Liver (tissue), 9 donors: ENCODE results near the gene DEGS2. TPM values are rescaled to one million over a fixed set of nuclear protein-coding genes. Genes with fewer than 3 reads are reported as not detected.
A peak's percentile ranks its signal among the peaks of the same experiment; 100 is the strongest.

ENCODE experiments used
- DNase-seq: peaks from one replicate; pipeline ENCODE4 v3.0.0-alpha.2; 2017; ENCODE audit warnings: low spot score
- H3K27ac ChIP-seq, 2 donors: one replicate each; pipeline ENCODE4 v1.7.0; 2013; ENCODE audit warnings: inconsistent platforms in 2 of 2, low read length in 2 of 2, control low read depth in 1 of 2, low read depth in 1 of 2, mild to moderate bottlenecking in 1 of 2
- H3K27me3 ChIP-seq, 4 donors: one replicate each; pipeline versions ENCODE4 v1.6.1 to v1.7.0; 2013; ENCODE audit warnings: low read length in 3 of 4, inconsistent platforms in 1 of 4, mild to moderate bottlenecking in 1 of 4, moderate library complexity in 1 of 4; ENCODE audit not compliant: control insufficient read depth in 4 of 4, insufficient read depth in 4 of 4
- H3K36me3 ChIP-seq, 4 donors: one replicate each; pipeline versions ENCODE4 v1.6.1 to v1.7.0; 2013; ENCODE audit warnings: low read length in 3 of 4, mild to moderate bottlenecking in 3 of 4, low read depth in 1 of 4, moderate library complexity in 1 of 4; ENCODE audit not compliant: control insufficient read depth in 4 of 4, insufficient read depth in 3 of 4
- H3K4me1 ChIP-seq, 4 donors: one replicate each; pipeline versions ENCODE4 v1.6.1 to v1.7.0; 2013; ENCODE audit warnings: low read length in 3 of 4, mild to moderate bottlenecking in 3 of 4, moderate library complexity in 1 of 4; ENCODE audit not compliant: control insufficient read depth in 4 of 4, insufficient read depth in 4 of 4
- H3K4me3 ChIP-seq, 3 donors: one replicate each; pipeline versions ENCODE4 v1.6.1 to v1.7.0; 2013; ENCODE audit warnings: low read length in 3 of 3, control low read depth in 1 of 3, low read depth in 1 of 3, mild to moderate bottlenecking in 1 of 3
- H3K9ac ChIP-seq, 2 donors: one replicate each; pipeline ENCODE4 v1.7.0; 2013; ENCODE audit warnings: low read length in 2 of 2, mild to moderate bottlenecking in 2 of 2, moderate library complexity in 2 of 2, control low read depth in 1 of 2, low read depth in 1 of 2
- H3K9me3 ChIP-seq, 4 donors: one replicate each; pipeline versions ENCODE4 v1.6.1 to v1.7.0; 2013; ENCODE audit warnings: low read length in 3 of 4; ENCODE audit not compliant: control insufficient read depth in 4 of 4
- EGR1 ChIP-seq, 2 donors: IDR thresholded peaks; 2 replicates each; pipeline ENCODE4 v1.6.1; 2016 to 2018; ENCODE audit warnings: antibody characterized with exemption in 2 of 2, low read depth in 2 of 2
- FOXA1 ChIP-seq: IDR thresholded peaks from 2 replicates; pipeline ENCODE4 v1.6.1; 2016; ENCODE audit warnings: antibody characterized with exemption
- FOXA2 ChIP-seq: IDR thresholded peaks from 2 replicates; pipeline ENCODE4 v1.6.1; 2016; ENCODE audit warnings: antibody characterized with exemption
- GABPA ChIP-seq, 2 donors: IDR thresholded peaks in 1 of 2; conservative IDR thresholded peaks in 1 of 2; 2 replicates each; pipeline ENCODE4 v1.6.1; 2016; ENCODE audit warnings: antibody characterized with exemption in 2 of 2, mild to moderate bottlenecking in 1 of 2, moderate library complexity in 1 of 2
- HNF4A ChIP-seq, 2 donors: conservative IDR thresholded peaks; 2 replicates each; pipeline ENCODE4 v1.6.1; 2016; ENCODE audit warnings: antibody characterized with exemption in 2 of 2, mild to moderate bottlenecking in 2 of 2
- HNF4G ChIP-seq: IDR thresholded peaks from 2 replicates; pipeline ENCODE4 v1.6.1; 2016; ENCODE audit warnings: antibody characterized with exemption
- NR2F2 ChIP-seq: IDR thresholded peaks from 2 replicates; pipeline ENCODE4 v1.6.1; 2016; ENCODE audit warnings: antibody characterized with exemption
- RAD21 ChIP-seq, 2 donors: IDR thresholded peaks; 2 replicates each; pipeline ENCODE4 v1.6.1; 2016; ENCODE audit warnings: antibody characterized with exemption in 2 of 2, mild to moderate bottlenecking in 2 of 2
- RXRA ChIP-seq, 2 donors: IDR thresholded peaks; 2 replicates each; pipeline ENCODE4 v1.6.1; 2017 to 2018; ENCODE audit warnings: antibody characterized with exemption in 2 of 2, mild to moderate bottlenecking in 1 of 2
- SP1 ChIP-seq: IDR thresholded peaks from 2 replicates; pipeline ENCODE4 v1.6.1; 2018; ENCODE audit warnings: antibody characterized with exemption, mild to moderate bottlenecking
- TAF1 ChIP-seq: conservative IDR thresholded peaks from 2 replicates; pipeline ENCODE4 v1.6.1; 2016; ENCODE audit warnings: antibody characterized with exemption, mild to moderate bottlenecking
- WGBS: extraction: QIAGEN DNeasy Blood & Tissue Kit; methylation state at CpG from one replicate; pipeline ENCODE4 v1.1.7; 2013; 5-methylcytosine and 5-hydroxymethylcytosine counted together
- polyA plus RNA-seq, 2 donors: library from polyadenylated mRNA; stranded (reverse) in 1 of 2; unstranded in 1 of 2; fragments of 200-250 nt in 1 of 2; fragments of >200 nt in 1 of 2; fragmentation: Nextera tagmentation in 1 of 2; extraction: Ambion mirVana in 1 of 2; gene quantifications; one replicate each; pipeline versions ENCODE4 v1.2.1 to v1.2.3, GENCODE V29; 2013 to 2015
- total RNA-seq, 2 donors: library from RNA; depleted of rRNA; stranded (reverse); fragments of >200 nt; gene quantifications; one replicate each; pipeline ENCODE4 v1.2.3, GENCODE V29; 2014
- TF ChIP-seq, protein P1 (sequence below): IDR thresholded peaks from 2 replicates; pipeline ENCODE4 v1.6.1; 2016; ENCODE audit warnings: antibody characterized with exemption, mild to moderate bottlenecking
- TF ChIP-seq, protein P2 (sequence below): IDR thresholded peaks from 2 replicates; pipeline ENCODE4 v1.6.1; 2016; ENCODE audit warnings: antibody characterized with exemption
- TF ChIP-seq, protein P3 (sequence below): IDR thresholded peaks from 2 replicates; pipeline ENCODE4 v1.6.1; 2016; ENCODE audit warnings: antibody characterized with exemption
- TF ChIP-seq, protein P4 (sequence below): fragments of 150-350 bp; IDR thresholded peaks from 2 replicates; pipeline ENCODE4 v1.5.1; 2017; ENCODE audit warnings: improper control_type of control experiment, low read depth, low read length; ENCODE audit not compliant: missing input control
- donor health status: healthy.
- donor health status: healthy.
- donor health status: healthy.
- donor health status: healthy.
- donor health status: healthy.

Gene DEGS2
- total and polyA plus RNA-seq, 4 donors: 0.13 to 0.42 (median 0.27) TPM

DNA sequence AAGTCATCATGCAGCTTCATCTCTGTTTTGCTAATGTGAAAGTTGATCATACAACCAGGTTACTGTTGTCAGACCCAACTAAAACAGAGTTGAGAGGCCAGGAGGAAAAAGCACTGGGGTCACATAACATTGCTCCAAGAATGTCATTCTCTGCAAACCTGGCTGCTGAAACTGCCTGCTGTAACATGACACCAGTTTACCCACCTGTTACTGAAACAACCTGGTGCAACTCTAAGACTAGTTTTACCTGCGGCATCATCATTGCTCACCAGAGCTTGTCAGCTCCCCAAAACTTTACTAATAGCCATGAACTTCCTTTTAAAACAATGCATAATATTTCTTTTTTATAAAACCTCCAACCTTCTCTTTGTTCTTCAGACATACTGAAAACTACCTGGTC lies 30.7 kb upstream of the DEGS2 start:
- no peak overlapping the region for H3K9ac ChIP-seq
- no peak overlapping the region for H3K27ac ChIP-seq
- H3K36me3 ChIP-seq: no peaks in the 10 kb centered on the region
- WGBS: 97% methylated on average over 1 of the region's 1 CpG
- no peak for DNase-seq
- H3K4me1 ChIP-seq: peaks cover 0 to 16% (median 12%) of the 10 kb centered on the region in 4 donors
- H3K9me3 ChIP-seq: no peaks in the 10 kb centered on the region
- H3K27me3 ChIP-seq: no peaks in the 10 kb centered on the region
- TF ChIP-seq HNF4G: no peak
- no peak for TF ChIP-seq NR2F2
- no peak for TF ChIP-seq TAF1
- TF ChIP-seq EGR1 (IDR thresholded peaks at IDR 0.05; ENCODE audit: low read depth in 2 of 2): no peak
- TF ChIP-seq, protein P1, sequence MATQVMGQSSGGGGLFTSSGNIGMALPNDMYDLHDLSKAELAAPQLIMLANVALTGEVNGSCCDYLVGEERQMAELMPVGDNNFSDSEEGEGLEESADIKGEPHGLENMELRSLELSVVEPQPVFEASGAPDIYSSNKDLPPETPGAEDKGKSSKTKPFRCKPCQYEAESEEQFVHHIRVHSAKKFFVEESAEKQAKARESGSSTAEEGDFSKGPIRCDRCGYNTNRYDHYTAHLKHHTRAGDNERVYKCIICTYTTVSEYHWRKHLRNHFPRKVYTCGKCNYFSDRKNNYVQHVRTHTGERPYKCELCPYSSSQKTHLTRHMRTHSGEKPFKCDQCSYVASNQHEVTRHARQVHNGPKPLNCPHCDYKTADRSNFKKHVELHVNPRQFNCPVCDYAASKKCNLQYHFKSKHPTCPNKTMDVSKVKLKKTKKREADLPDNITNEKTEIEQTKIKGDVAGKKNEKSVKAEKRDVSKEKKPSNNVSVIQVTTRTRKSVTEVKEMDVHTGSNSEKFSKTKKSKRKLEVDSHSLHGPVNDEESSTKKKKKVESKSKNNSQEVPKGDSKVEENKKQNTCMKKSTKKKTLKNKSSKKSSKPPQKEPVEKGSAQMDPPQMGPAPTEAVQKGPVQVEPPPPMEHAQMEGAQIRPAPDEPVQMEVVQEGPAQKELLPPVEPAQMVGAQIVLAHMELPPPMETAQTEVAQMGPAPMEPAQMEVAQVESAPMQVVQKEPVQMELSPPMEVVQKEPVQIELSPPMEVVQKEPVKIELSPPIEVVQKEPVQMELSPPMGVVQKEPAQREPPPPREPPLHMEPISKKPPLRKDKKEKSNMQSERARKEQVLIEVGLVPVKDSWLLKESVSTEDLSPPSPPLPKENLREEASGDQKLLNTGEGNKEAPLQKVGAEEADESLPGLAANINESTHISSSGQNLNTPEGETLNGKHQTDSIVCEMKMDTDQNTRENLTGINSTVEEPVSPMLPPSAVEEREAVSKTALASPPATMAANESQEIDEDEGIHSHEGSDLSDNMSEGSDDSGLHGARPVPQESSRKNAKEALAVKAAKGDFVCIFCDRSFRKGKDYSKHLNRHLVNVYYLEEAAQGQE: no peak
- TF ChIP-seq, protein P2, sequence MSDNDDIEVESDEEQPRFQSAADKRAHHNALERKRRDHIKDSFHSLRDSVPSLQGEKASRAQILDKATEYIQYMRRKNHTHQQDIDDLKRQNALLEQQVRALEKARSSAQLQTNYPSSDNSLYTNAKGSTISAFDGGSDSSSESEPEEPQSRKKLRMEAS: no peak
- no peak for TF ChIP-seq FOXA2
- TF ChIP-seq, protein P3, sequence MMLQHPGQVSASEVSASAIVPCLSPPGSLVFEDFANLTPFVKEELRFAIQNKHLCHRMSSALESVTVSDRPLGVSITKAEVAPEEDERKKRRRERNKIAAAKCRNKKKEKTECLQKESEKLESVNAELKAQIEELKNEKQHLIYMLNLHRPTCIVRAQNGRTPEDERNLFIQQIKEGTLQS: no peak
- TF ChIP-seq RAD21 (IDR thresholded peaks at IDR 0.05): no peak
- TF ChIP-seq HNF4A (conservative IDR thresholded peaks at IDR 0.05): no peak
- TF ChIP-seq, protein P4, sequence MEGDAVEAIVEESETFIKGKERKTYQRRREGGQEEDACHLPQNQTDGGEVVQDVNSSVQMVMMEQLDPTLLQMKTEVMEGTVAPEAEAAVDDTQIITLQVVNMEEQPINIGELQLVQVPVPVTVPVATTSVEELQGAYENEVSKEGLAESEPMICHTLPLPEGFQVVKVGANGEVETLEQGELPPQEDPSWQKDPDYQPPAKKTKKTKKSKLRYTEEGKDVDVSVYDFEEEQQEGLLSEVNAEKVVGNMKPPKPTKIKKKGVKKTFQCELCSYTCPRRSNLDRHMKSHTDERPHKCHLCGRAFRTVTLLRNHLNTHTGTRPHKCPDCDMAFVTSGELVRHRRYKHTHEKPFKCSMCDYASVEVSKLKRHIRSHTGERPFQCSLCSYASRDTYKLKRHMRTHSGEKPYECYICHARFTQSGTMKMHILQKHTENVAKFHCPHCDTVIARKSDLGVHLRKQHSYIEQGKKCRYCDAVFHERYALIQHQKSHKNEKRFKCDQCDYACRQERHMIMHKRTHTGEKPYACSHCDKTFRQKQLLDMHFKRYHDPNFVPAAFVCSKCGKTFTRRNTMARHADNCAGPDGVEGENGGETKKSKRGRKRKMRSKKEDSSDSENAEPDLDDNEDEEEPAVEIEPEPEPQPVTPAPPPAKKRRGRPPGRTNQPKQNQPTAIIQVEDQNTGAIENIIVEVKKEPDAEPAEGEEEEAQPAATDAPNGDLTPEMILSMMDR: no peak
- no peak for TF ChIP-seq FOXA1
- no peak for TF ChIP-seq GABPA (IDR thresholded peaks at IDR 0.05 in 1 of 2, conservative IDR thresholded peaks at IDR 0.05 in 1 of 2)
- H3K4me3 ChIP-seq: no peak overlapping the region

DNA sequence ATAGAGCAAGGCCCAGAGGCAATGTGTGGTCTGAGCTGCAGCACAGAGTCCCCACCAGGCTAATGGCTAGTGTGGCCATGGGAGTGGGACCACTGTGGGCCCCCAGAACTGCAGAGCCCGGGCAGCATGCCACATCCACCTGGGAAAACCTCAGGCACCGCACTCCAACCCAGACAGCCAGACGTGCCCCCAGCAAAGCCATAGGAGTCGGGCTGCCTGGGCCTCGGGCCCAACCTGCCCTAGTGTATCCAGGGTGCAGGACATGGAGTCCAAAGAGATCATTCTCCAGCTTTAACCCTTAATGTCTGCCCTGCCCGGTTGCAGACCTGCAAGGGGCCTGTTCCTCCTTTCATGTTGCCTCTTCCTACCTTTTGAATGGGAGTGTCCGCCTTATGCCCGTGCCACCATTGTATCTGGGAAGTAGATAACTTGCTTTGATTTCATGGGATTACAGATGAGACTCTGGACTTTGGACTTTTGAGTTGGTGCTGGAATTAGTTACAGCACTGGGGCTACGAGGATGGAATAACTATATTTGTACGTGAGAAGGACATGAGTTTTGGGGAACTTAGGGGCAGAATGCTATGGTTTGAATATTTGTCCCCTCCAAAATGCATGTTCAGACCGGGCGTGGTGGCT lies 29.1 kb upstream of the DEGS2 start:
- Histone ChIP-seq H3K4me1 (peaks cover 0 to 15% (median 11%) of the 10 kb centered on the region in 4 donors), H3K36me3 (no peaks in the 10 kb centered on the region), H3K9me3 (no peaks in the 10 kb centered on the region), H3K27ac (no peak overlapping the region), H3K27me3 (no peaks in the 10 kb centered on the region), H3K9ac (no peak overlapping the region), H3K4me3 (no peak overlapping the region)
- no peak for DNase-seq
- TF ChIP-seq HNF4A (conservative IDR thresholded peaks at IDR 0.05) (peak; percentile 80 to 89), RXRA (IDR thresholded peaks at IDR 0.05) (peak in 1 of 2 donors; percentile 15), RAD21 (IDR thresholded peaks at IDR 0.05) (no peak), SP1 (peak; percentile 64), HNF4G (peak; percentile 57), EGR1 (IDR thresholded peaks at IDR 0.05; ENCODE audit: low read depth in 2 of 2) (no peak)
- TF ChIP-seq, protein P1: no peak
- WGBS: 81% methylated on average over 12 of the region's 12 CpGs
